SK-N-SH (cell line): ENCODE results near the gene BMPR1A. TPM values are rescaled to one million over a fixed set of nuclear protein-coding genes. Genes with fewer than 3 reads are reported as not detected.
A peak's percentile ranks its signal among the peaks of the same experiment; 100 is the strongest.

ENCODE experiments used
- CTCF ChIA-PET: fragments of 300-600, 350-600 bp; formaldehyde crosslinking; extraction: SDS; loops from one replicate; lab custom pipeline; 2021; lab: Yijun Ruan, JAX
- POLR2A ChIA-PET: fragments of 350-600 bp; sonication (Branson Sonifier 250); formaldehyde crosslinking; extraction: SDS; loops from one replicate; lab custom pipeline; 2020; ENCODE audit warnings: antibody characterized with exemption, inconsistent platforms; lab: Yijun Ruan, JAX
- DNase-seq: peaks from one replicate; pipeline ENCODE4 v3.0.0; 2012
- H2AFZ ChIP-seq: fragments of 200-600 bp; sonication (generic); 2 replicates; pipeline ENCODE4 v1.8.1; 2016; ENCODE audit warnings: antibody characterized with exemption, mild to moderate bottlenecking, low read depth
- H3F3A ChIP-seq: fragments of 200-600 bp; sonication (generic); replicated peaks from 2 replicates; pipeline ENCODE3; 2016; ENCODE audit warnings: antibody characterized with exemption, mild to moderate bottlenecking; ENCODE audit not compliant: insufficient read depth
- H3K27ac ChIP-seq, 2 experiments: fragments of 200-500 bp in 1 of 2; fragments of 200-600 bp in 1 of 2; sonication (Bioruptor generic) in 1 of 2; sonication (generic), shearing (Covaris generic) in 1 of 2; 2 replicates each; pipeline versions ENCODE4 v1.5.1 to v1.6.1; 2014 to 2016; ENCODE audit warnings: low read depth in 2 of 2, inconsistent platforms in 1 of 2, low read length in 1 of 2, mild to moderate bottlenecking in 1 of 2, mixed read lengths in 1 of 2
- H3K27me3 ChIP-seq: fragments of 200-600 bp; sonication (generic), shearing (Covaris generic); 2 replicates; pipeline ENCODE4 v1.6.1; 2016; ENCODE audit warnings: mixed run types; ENCODE audit not compliant: insufficient read depth
- H3K36me3 ChIP-seq, 2 experiments: fragments of 200-500 bp in 1 of 2; fragments of 200-600 bp in 1 of 2; sonication (Bioruptor generic) in 1 of 2; sonication (generic) in 1 of 2; replicated peaks in 1 of 2; 2 replicates each; pipeline versions ENCODE3 to v1.5.1; 2014 to 2016; ENCODE audit warnings: low read length in 1 of 2, mild to moderate bottlenecking in 1 of 2; ENCODE audit not compliant: insufficient read depth in 2 of 2, control insufficient read depth in 1 of 2
- H3K4me1 ChIP-seq, 2 experiments: fragments of 200-500 bp in 1 of 2; fragments of 200-600 bp in 1 of 2; sonication (Bioruptor generic) in 1 of 2; sonication (generic), shearing (Covaris generic) in 1 of 2; 2 replicates each; pipeline versions ENCODE4 v1.5.1 to v1.6.1; 2014 to 2016; ENCODE audit warnings: low read depth in 1 of 2, low read length in 1 of 2, mixed run types in 1 of 2; ENCODE audit not compliant: insufficient read depth in 2 of 2, control insufficient read depth in 1 of 2
- H3K4me2 ChIP-seq: fragments of 200-600 bp; sonication (generic), shearing (Covaris generic); 2 replicates; pipeline ENCODE4 v1.6.1; 2017; ENCODE audit warnings: mixed run types
- H3K4me3 ChIP-seq, 2 experiments: fragments of 200-500 bp in 1 of 2; fragments of 200-600 bp in 1 of 2; sonication (Bioruptor generic) in 1 of 2; sonication (generic), shearing (Covaris generic) in 1 of 2; 2 replicates each; pipeline versions ENCODE4 v1.5.1 to v1.8.1; 2014 to 2016; ENCODE audit warnings: low read depth in 2 of 2, inconsistent platforms in 1 of 2, low read length in 1 of 2, mild to moderate bottlenecking in 1 of 2, mixed read lengths in 1 of 2, moderate library complexity in 1 of 2
- H3K79me2 ChIP-seq: fragments of 200-600 bp; sonication (generic); 2 replicates; pipeline ENCODE4 v1.8.1; 2017; ENCODE audit warnings: mild to moderate bottlenecking; ENCODE audit not compliant: insufficient read depth
- H3K9ac ChIP-seq: fragments of 200-600 bp; sonication (generic); 2 replicates; pipeline ENCODE4 v1.6.1; 2017; ENCODE audit warnings: mixed run types
- H3K9me2 ChIP-seq: fragments of 200-600 bp; sonication (generic); 2 replicates; pipeline ENCODE4 v1.6.1; 2017; ENCODE audit warnings: mixed run types
- H3K9me3 ChIP-seq: fragments of 200-600 bp; sonication (generic); 2 replicates; pipeline ENCODE4 v1.6.1; 2017; ENCODE audit warnings: mixed run types, mild to moderate bottlenecking, moderate library complexity
- H4K20me1 ChIP-seq: fragments of 200-600 bp; sonication (generic); 2 replicates; pipeline ENCODE4 v1.6.1; 2017; ENCODE audit warnings: mild to moderate bottlenecking, mixed run types; ENCODE audit not compliant: insufficient read depth
- CHD2 ChIP-seq: fragments of 150-350 bp; IDR thresholded peaks from 2 replicates; pipeline ENCODE4 v1.6.1; 2018; ENCODE audit warnings: low read length; ENCODE audit not compliant: partially characterized antibody
- ELF1 ChIP-seq: IDR thresholded peaks from 2 replicates; pipeline ENCODE4 v1.4.0; 2012
- FOXJ3 ChIP-seq: sonication (generic); formaldehyde crosslinking; IDR thresholded peaks from 2 replicates; pipeline ENCODE4 v1.5.1; 2020; ENCODE audit warnings: mild to moderate bottlenecking, missing genetic modification reagents
- GABPA ChIP-seq: IDR thresholded peaks from 2 replicates; pipeline ENCODE4 v1.4.0; 2012; ENCODE audit warnings: low read depth, mild to moderate bottlenecking
- MXI1 ChIP-seq: IDR thresholded peaks from 2 replicates; pipeline ENCODE4 v1.6.1; 2012; ENCODE audit warnings: mild to moderate bottlenecking, low read depth, low read length, improper control_type of control experiment
- POLR2AphosphoS5 ChIP-seq: IDR thresholded peaks from 2 replicates; pipeline ENCODE4 v1.6.1; 2012; ENCODE audit warnings: low read depth, low read length
- SIN3A ChIP-seq: IDR thresholded peaks from 2 replicates; pipeline ENCODE4 v1.6.1; 2012; ENCODE audit warnings: low read depth, mild to moderate bottlenecking, low read length, moderate library complexity, borderline replicate concordance
- WGBS: methylation state at CpG from one replicate; pipeline ENCODE4 v1.1.6; 2017; ENCODE audit warnings: low lambda C conversion rate; 5-methylcytosine and 5-hydroxymethylcytosine counted together
- polyA plus RNA-seq, 3 experiments: library from polyadenylated mRNA; depleted of rRNA; stranded (reverse); fragments of >200 nt; gene quantifications; 2 replicates each; pipeline ENCODE4 v1.2.3, GENCODE V29; 2012
- TF ChIP-seq, protein P1 (sequence below): IDR thresholded peaks from 2 replicates; pipeline ENCODE4 v1.4.0; 2012; ENCODE audit warnings: low read depth
- TF ChIP-seq, protein P2 (sequence below): fragments of 150-350 bp; IDR thresholded peaks from 2 replicates; pipeline ENCODE4 v1.6.1; 2016; ENCODE audit warnings: mild to moderate bottlenecking, low read depth, low read length

BMPR1A gene
- polyA plus RNA-seq, 1 of the 3 experiments (the other 2 are of a cell fraction): 12.7 TPM

DNA sequence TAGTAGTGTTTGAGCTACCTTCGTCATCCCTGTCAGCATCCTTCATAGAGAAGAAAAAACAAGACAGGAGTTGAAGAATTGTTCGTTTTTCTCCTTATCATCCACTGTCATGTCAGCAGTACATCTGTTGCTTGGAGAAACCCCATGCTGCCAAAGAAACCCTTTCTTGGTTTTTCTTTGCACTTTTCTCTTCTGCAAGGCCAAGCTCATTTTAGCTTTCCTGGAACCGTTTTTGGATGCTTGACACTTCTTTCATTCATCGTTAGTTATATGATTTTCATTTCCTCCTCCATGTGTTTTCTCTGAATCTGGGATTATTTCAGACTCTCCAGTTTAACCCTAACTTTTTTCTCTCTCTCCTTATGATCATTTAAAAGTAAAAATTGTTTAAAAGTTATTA lies 142.1 kb downstream of the BMPR1A start:
- H3K27ac ChIP-seq: no peak overlapping the region
- no peak overlapping the region for H2AFZ ChIP-seq
- H3K27me3 ChIP-seq: no peaks in the 10 kb centered on the region
- no peaks in the 10 kb centered on the region for H3K9me2 ChIP-seq
- peaks cover 42 to 45% of the 10 kb centered on the region in 2 experiments for H3K36me3 ChIP-seq
- TF ChIP-seq, protein P1, sequence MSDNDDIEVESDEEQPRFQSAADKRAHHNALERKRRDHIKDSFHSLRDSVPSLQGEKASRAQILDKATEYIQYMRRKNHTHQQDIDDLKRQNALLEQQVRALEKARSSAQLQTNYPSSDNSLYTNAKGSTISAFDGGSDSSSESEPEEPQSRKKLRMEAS: no peak
- no peak for TF ChIP-seq GABPA
- TF ChIP-seq CHD2: no peak
- TF ChIP-seq POLR2AphosphoS5: no peak
- TF ChIP-seq ELF1: no peak
- TF ChIP-seq FOXJ3 (CRISPR knock-in tag): no peak
- TF ChIP-seq, protein P2, sequence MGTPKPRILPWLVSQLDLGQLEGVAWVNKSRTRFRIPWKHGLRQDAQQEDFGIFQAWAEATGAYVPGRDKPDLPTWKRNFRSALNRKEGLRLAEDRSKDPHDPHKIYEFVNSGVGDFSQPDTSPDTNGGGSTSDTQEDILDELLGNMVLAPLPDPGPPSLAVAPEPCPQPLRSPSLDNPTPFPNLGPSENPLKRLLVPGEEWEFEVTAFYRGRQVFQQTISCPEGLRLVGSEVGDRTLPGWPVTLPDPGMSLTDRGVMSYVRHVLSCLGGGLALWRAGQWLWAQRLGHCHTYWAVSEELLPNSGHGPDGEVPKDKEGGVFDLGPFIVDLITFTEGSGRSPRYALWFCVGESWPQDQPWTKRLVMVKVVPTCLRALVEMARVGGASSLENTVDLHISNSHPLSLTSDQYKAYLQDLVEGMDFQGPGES: no peak
- no peak for TF ChIP-seq SIN3A
- TF ChIP-seq, all 33 proteins: peak for 0
- Histone ChIP-seq H3K4me2 (no peak overlapping the region), H3K9me3 (no peaks in the 10 kb centered on the region), H4K20me1 (no peaks in the 10 kb centered on the region), H3K79me2 (peaks cover 4% of the 10 kb centered on the region; the same call in 1 of the 2 replicates), H3F3A (peaks cover 10% of the 10 kb centered on the region), H3K4me1 (peaks cover 4 to 11% of the 10 kb centered on the region in 2 experiments; a peak in 3 of 4 replicates), H3K4me3 (no peak overlapping the region), H3K9ac (no peak overlapping the region)
- no peak for DNase-seq
- WGBS: 86% methylated on average over 4 of the region's 4 CpGs
- ChIA-PET POLR2A (interaction anchor here (2.2 kb wide), 1 partner anchor 187 kb away, joined by 8 read pairs; no protein-coding TSS in a partner anchor), CTCF (interaction anchor here (1.2 to 6.3 kb wide), 15 partner anchors 9 to 305 kb away, joined by 3 to 73 read pairs (median 12); partner anchors contain the start of gene BMPR1A)

DNA sequence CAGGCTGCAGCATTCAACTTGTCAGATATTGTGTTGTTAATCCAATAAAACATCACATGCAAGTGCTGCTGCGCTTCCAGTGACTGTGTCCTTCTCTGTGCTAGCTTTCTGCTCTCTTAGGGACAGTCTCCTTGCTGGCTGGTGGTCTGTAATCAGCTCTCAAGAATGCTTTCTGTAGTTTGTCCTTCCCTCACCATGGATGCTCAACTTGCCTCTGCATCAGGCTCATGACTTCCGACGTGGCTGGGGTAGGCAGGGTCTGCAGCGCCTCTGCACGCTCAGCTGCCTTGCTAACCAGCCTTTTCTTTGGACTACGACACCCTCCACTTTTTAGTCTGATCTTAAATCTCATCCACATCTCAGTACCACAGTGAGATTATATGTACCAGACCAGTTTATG lies 142.7 kb downstream of the BMPR1A start:
- TF ChIP-seq ELF1: no peak
- 0 out of 2 replicates have a peak, but pooled peaks have one; percentile 17 for TF ChIP-seq MXI1
- peaks cover 4 to 11% of the 10 kb centered on the region in 2 experiments; a peak in 3 of 4 replicates for H3K4me1 ChIP-seq
- no peaks in the 10 kb centered on the region for H3K9me2 ChIP-seq
- DNase-seq: peak; percentile 24
- no peaks in the 10 kb centered on the region for H3K9me3 ChIP-seq
- no peak overlapping the region for H2AFZ ChIP-seq
- peaks cover 43 to 44% of the 10 kb centered on the region in 2 experiments for H3K36me3 ChIP-seq
- H3K27me3 ChIP-seq: no peaks in the 10 kb centered on the region
- H3K79me2 ChIP-seq: peaks cover 4% of the 10 kb centered on the region; the same call in 1 of the 2 replicates
- CTCF ChIA-PET: interaction anchor here (0.6 to 6.3 kb wide), 34 partner anchors 10 to 498 kb away, joined by 3 to 73 read pairs (median 6); partner anchors contain the start of gene BMPR1A
- no peak overlapping the region for H3K9ac ChIP-seq
- H3K27ac ChIP-seq: no peak overlapping the region; a peak in 1 of 4 replicates
- no peaks in the 10 kb centered on the region for H4K20me1 ChIP-seq
- no peak overlapping the region for H3K4me3 ChIP-seq
- POLR2A ChIA-PET: interaction anchor here (2.2 kb wide), 1 partner anchor 188 kb away, joined by 8 read pairs; no protein-coding TSS in a partner anchor
- H3K4me2 ChIP-seq: no peak overlapping the region
- WGBS: 78% methylated on average over 6 of the region's 6 CpGs
- peaks cover 10% of the 10 kb centered on the region for H3F3A ChIP-seq
